Measurements from ENCODE around the gene TSC22D4. TPM values are rescaled to one million over a fixed set of nuclear protein-coding genes. Genes with fewer than 3 reads are reported as not detected.

TSC22D4 gene
- total and polyA plus RNA-seq, 8 donors: 47.0 to 65.1 (median 56.1) TPM

- H3K9me3 ChIP-seq: no peaks in the 10 kb centered on the region
- peak overlapping the region; percentile 99 to 100 for H3K27ac ChIP-seq
- H3K4me1 ChIP-seq: peaks cover 17 to 67% of the 10 kb centered on the region in 2 donors
- no peak for ATAC-seq
- peak in 3 of 4 donors; percentile 26 to 82 (median 28) for DNase-seq
- no peaks in the 10 kb centered on the region for H3K27me3 ChIP-seq
- H3K4me3 ChIP-seq: peak overlapping the region; percentile 93 to 99
- no peak for TF ChIP-seq CTCF (IDR thresholded peaks at IDR 0.05)
- intact Hi-C loops (cut with DNase I): no loop called here
- peaks cover 0 to 37% of the 10 kb centered on the region in 2 donors for H3K36me3 ChIP-seq
These were observed 48.3 kb downstream of the TSC22D4 start for GRCh38 chr7:100430493-100431285.

- peak within 1 kb of the TSS; percentile 99 to 100 for H3K27ac ChIP-seq
- H3K4me3 ChIP-seq: peak within 1 kb of the TSS; percentile 93 to 99
- no peaks in the 10 kb centered on the region for H3K27me3 ChIP-seq
- H3K9me3 ChIP-seq: no peaks in the 10 kb centered on the region
- peaks cover 0 to 35% of the 10 kb centered on the region in 2 donors for H3K36me3 ChIP-seq
- intact Hi-C loops (cut with DNase I): no loop called here
- DNase-seq (peak; percentile 95 to 99 (median 98)), ATAC-seq (peak; percentile 65)
- peaks cover 14 to 60% of the 10 kb centered on the region in 2 donors for H3K4me1 ChIP-seq
- TF ChIP-seq CTCF (IDR thresholded peaks at IDR 0.05): no peak
These were observed 49.1 kb downstream of the TSC22D4 start, which contains the start of gene MEPCE for GRCh38 chr7:100429637-100430492. Gene MEPCE (plus strand): TSS chr7:100429831. CDS start chr7:100430019, 188 bp downstream.

GRCh38 chr7:100428967-100429636 is 49.9 kb downstream of the TSC22D4 start:
- Histone ChIP-seq H3K27me3 (no peaks in the 10 kb centered on the region), H3K27ac (peak overlapping the region; percentile 99 to 100), H3K36me3 (peaks cover 0 to 27% of the 10 kb centered on the region in 2 donors), H3K4me1 (peaks cover 10 to 52% of the 10 kb centered on the region in 2 donors), H3K9me3 (no peaks in the 10 kb centered on the region), H3K4me3 (peak overlapping the region; percentile 93 to 99)
- peak; percentile 81 for ATAC-seq
- intact Hi-C loops (cut with DNase I): no loop called here
- TF ChIP-seq CTCF (IDR thresholded peaks at IDR 0.05): peak in 1 of 2 donors; percentile 60
- DNase-seq: peak; percentile 100

- peaks cover 10 to 45% of the 10 kb centered on the region in 2 donors for H3K4me1 ChIP-seq
- H3K36me3 ChIP-seq: peaks cover 0 to 20% of the 10 kb centered on the region in 2 donors
- no peaks in the 10 kb centered on the region for H3K27me3 ChIP-seq
- no peaks in the 10 kb centered on the region for H3K9me3 ChIP-seq
- peak within 1 kb of the TSS; percentile 93 to 99 for H3K4me3 ChIP-seq
- peak within 1 kb of the TSS; percentile 99 to 100 for H3K27ac ChIP-seq
- peak; percentile 77 for ATAC-seq
- intact Hi-C loops (cut with DNase I): no loop called here
- no peak for TF ChIP-seq CTCF (IDR thresholded peaks at IDR 0.05)
- DNase-seq: peak; percentile 96 to 99 (median 98)
These were observed 50.6 kb downstream of the TSC22D4 start, which contains the start of gene ZCWPW1 for GRCh38 chr7:100428199-100428966. Gene ZCWPW1 (minus strand): TSS chr7:100428703. CDS start chr7:100420649, 8,054 bp downstream.
